IMR-90 (cell line): ENCODE results near the gene PRM2. TPM values are rescaled to one million over a fixed set of nuclear protein-coding genes. Genes with fewer than 3 reads are reported as not detected.

Experiments
- ATAC-seq: fragments of 200-7000 bp; cut with Tn5 transposase; 2 replicates; pipeline ENCODE4 v1.9.1; 2020; ENCODE audit warnings: low read depth, mild to moderate bottlenecking, moderate library complexity
- BruUV-seq: library from RNA; stranded (reverse); fragments of 400-500 nt; replicated peaks from 2 replicates; lab custom pipeline; 2021; lab: Mats Ljungman, UMichigan
- CTCF ChIA-PET: fragments of 300-600 bp; formaldehyde crosslinking; extraction: SDS; loops from one replicate; lab custom pipeline; 2021; ENCODE audit warnings: antibody characterized with exemption; lab: Yijun Ruan, JAX
- POLR2A ChIA-PET: fragments of 300-600 bp; sonication (Branson Sonifier 250); formaldehyde crosslinking; loops from one replicate; lab custom pipeline; 2022; ENCODE audit warnings: antibody characterized with exemption; ENCODE audit not compliant: unreplicated experiment; lab: Charles Lee
- DNase-seq: peaks from one replicate; pipeline ENCODE4 v3.0.0; 2013
- H2AFZ ChIP-seq: replicated peaks from 2 replicates; pipeline ENCODE3; 2013; ENCODE audit warnings: low read length, mild to moderate bottlenecking; ENCODE audit not compliant: poor library complexity
- H2AK5ac ChIP-seq: 2 replicates; pipeline ENCODE4 v1.6.1; 2013; ENCODE audit warnings: low read depth, low read length, inconsistent platforms
- H2AK9ac ChIP-seq: replicated peaks from 2 replicates; pipeline ENCODE3; 2013; ENCODE audit warnings: mild to moderate bottlenecking, low read depth, low read length, moderate library complexity; ENCODE audit not compliant: poor library complexity
- H2BK120ac ChIP-seq: 2 replicates; pipeline ENCODE4 v1.6.1; 2013; ENCODE audit warnings: low read depth, low read length, inconsistent platforms
- H2BK15ac ChIP-seq: 3 replicates; pipeline ENCODE4 v1.6.1; 2013; ENCODE audit warnings: low read depth, low read length, inconsistent platforms
- H2BK20ac ChIP-seq: 2 replicates; pipeline ENCODE4 v1.6.1; 2013; ENCODE audit warnings: low read depth, mild to moderate bottlenecking, inconsistent platforms, low read length, moderate library complexity
- H2BK5ac ChIP-seq: 2 replicates; pipeline ENCODE4 v1.6.1; 2013; ENCODE audit warnings: mild to moderate bottlenecking, low read depth, low read length, inconsistent platforms; ENCODE audit not compliant: poor library complexity, severe bottlenecking
- H3K14ac ChIP-seq: replicated peaks from 2 replicates; pipeline ENCODE4 v1.6.1; 2013; ENCODE audit warnings: low read depth, low read length, inconsistent platforms
- H3K18ac ChIP-seq: 2 replicates; pipeline ENCODE4 v1.6.1; 2013; ENCODE audit warnings: low read depth, low read length, control low read depth
- H3K23ac ChIP-seq: 2 replicates; pipeline ENCODE4 v1.6.1; 2013; ENCODE audit warnings: low read depth, low read length, inconsistent platforms
- H3K27ac ChIP-seq: 2 replicates; pipeline ENCODE4 v1.5.1; 2013; ENCODE audit warnings: mild to moderate bottlenecking, control low read depth, low read length; ENCODE audit not compliant: insufficient read depth
- H3K27me3 ChIP-seq: 2 replicates; pipeline ENCODE4 v1.6.1; 2013; ENCODE audit warnings: low read length; ENCODE audit not compliant: control insufficient read depth, insufficient read depth
- H3K36me3 ChIP-seq: 2 replicates; pipeline ENCODE4 v1.6.1; 2013; ENCODE audit warnings: low read length, mixed read lengths; ENCODE audit not compliant: control insufficient read depth, insufficient read depth
- H3K4ac ChIP-seq: 2 replicates; pipeline ENCODE4 v1.6.1; 2013; ENCODE audit warnings: low read depth, low read length, inconsistent platforms
- H3K4me1 ChIP-seq: 2 replicates; pipeline ENCODE4 v1.6.1; 2013; ENCODE audit warnings: low read length, mixed read lengths; ENCODE audit not compliant: control insufficient read depth, insufficient read depth
- H3K4me2 ChIP-seq: 2 replicates; pipeline ENCODE4 v1.6.1; 2013; ENCODE audit warnings: low read depth, mild to moderate bottlenecking, control low read depth, low read length, moderate library complexity
- H3K4me3 ChIP-seq: 2 replicates; pipeline ENCODE4 v1.5.1; 2013; ENCODE audit warnings: low read depth, mild to moderate bottlenecking, control low read depth, low read length, moderate library complexity; ENCODE audit not compliant: insufficient read depth
- H3K56ac ChIP-seq: 2 replicates; pipeline ENCODE4 v1.6.1; 2013; ENCODE audit warnings: low read length, inconsistent platforms; ENCODE audit not compliant: insufficient read depth; ENCODE audit errors: extremely low read depth
- H3K79me1 ChIP-seq, 2 experiments: 2 replicates each; pipeline ENCODE4 v1.6.1; 2013; ENCODE audit warnings: low read length in 2 of 2, inconsistent platforms in 1 of 2, low read depth in 1 of 2
- H3K9ac ChIP-seq: 2 replicates; pipeline ENCODE4 v1.6.1; 2013; ENCODE audit warnings: low read depth, low read length, control low read depth
- H3K9me1 ChIP-seq: 2 replicates; pipeline ENCODE4 v1.6.1; 2013; ENCODE audit warnings: low read length, inconsistent platforms; ENCODE audit not compliant: insufficient read depth
- H3K9me3 ChIP-seq: 2 replicates; pipeline ENCODE4 v1.6.1; 2013; ENCODE audit warnings: low read length; ENCODE audit not compliant: control insufficient read depth, insufficient read depth
- H4K20me1 ChIP-seq: 2 replicates; pipeline ENCODE4 v1.6.1; 2013; ENCODE audit warnings: low read length, inconsistent platforms; ENCODE audit not compliant: insufficient read depth
- H4K5ac ChIP-seq: 2 replicates; pipeline ENCODE4 v1.6.1; 2013; ENCODE audit warnings: mild to moderate bottlenecking, low read depth, low read length, control low read depth
- H4K8ac ChIP-seq, 2 experiments: 2 replicates each; pipeline ENCODE4 v1.6.1; 2013; ENCODE audit warnings: low read depth in 2 of 2, low read length in 2 of 2, control low read depth in 1 of 2, inconsistent platforms in 1 of 2
- H4K91ac ChIP-seq: 2 replicates; pipeline ENCODE4 v1.6.1; 2013; ENCODE audit warnings: low read depth, low read length, inconsistent platforms; ENCODE audit not compliant: insufficient read depth
- BHLHE40 ChIP-seq: fragments of 150-350 bp; IDR thresholded peaks from 2 replicates; pipeline ENCODE4 v1.6.1; 2016; ENCODE audit warnings: mild to moderate bottlenecking, low read depth, low read length
- CEBPB ChIP-seq: IDR thresholded peaks from 2 replicates; pipeline ENCODE4 v1.6.1; 2012; ENCODE audit warnings: low read depth, low read length, improper control_type of control experiment
- CHD1 ChIP-seq: IDR thresholded peaks from 2 replicates; pipeline ENCODE4 v1.6.1; 2012; ENCODE audit warnings: low read depth, low read length, improper control_type of control experiment
- FOS ChIP-seq: fragments of 150-350 bp; IDR thresholded peaks from 2 replicates; pipeline ENCODE4 v1.6.1; 2016; ENCODE audit warnings: low read depth, low read length
- MAFK ChIP-seq: IDR thresholded peaks from 2 replicates; pipeline ENCODE4 v1.6.1; 2012; ENCODE audit warnings: low read depth, low read length, improper control_type of control experiment
- MAZ ChIP-seq: IDR thresholded peaks from 2 replicates; pipeline ENCODE4 v1.6.1; 2012; ENCODE audit warnings: low read depth, mild to moderate bottlenecking, low read length, improper control_type of control experiment, moderate library complexity, borderline replicate concordance
- MXI1 ChIP-seq: IDR thresholded peaks from 2 replicates; pipeline ENCODE4 v1.6.1; 2012; ENCODE audit warnings: low read depth, mild to moderate bottlenecking, low read length, moderate library complexity, borderline replicate concordance
- NFE2L2 ChIP-seq: fragments of 150-350 bp; IDR thresholded peaks from 2 replicates; pipeline ENCODE4 v1.6.1; 2016; ENCODE audit warnings: low read depth, mild to moderate bottlenecking, low read length
- POLR2A ChIP-seq: IDR thresholded peaks from 2 replicates; pipeline ENCODE4 v1.6.1; 2012; ENCODE audit warnings: mild to moderate bottlenecking, low read depth, low read length
- RAD21 ChIP-seq: IDR thresholded peaks from 2 replicates; pipeline ENCODE4 v1.6.1; 2012; ENCODE audit warnings: low read length, improper control_type of control experiment
- RCOR1 ChIP-seq: IDR thresholded peaks from 2 replicates; pipeline ENCODE4 v1.6.1; 2012; ENCODE audit warnings: mild to moderate bottlenecking, low read length, improper control_type of control experiment; ENCODE audit not compliant: insufficient replicate concordance
- RFX5 ChIP-seq: IDR thresholded peaks from 2 replicates; pipeline ENCODE4 v1.8.0; 2012; ENCODE audit warnings: low read depth, mild to moderate bottlenecking, low read length, moderate library complexity
- WGBS, 2 experiments: methylation state at CpG; one replicate each; pipeline versions ENCODE4 v1.1.5 to v1.1.7; 2013; ENCODE audit warnings: missing lambda C conversion rate in 2 of 2; ENCODE audit not compliant: insufficient read length in 1 of 2; ENCODE audit errors: extremely low coverage in 2 of 2; 5-methylcytosine and 5-hydroxymethylcytosine counted together
- dilution Hi-C: fragments of 300-500 bp; cut with HindIII; formaldehyde crosslinking; loops from one replicate; pipeline ENCODE4 v1.14.3; 2018; ENCODE audit warnings: low sequenced_read_pairs; ENCODE audit not compliant: unreplicated experiment
- in situ Hi-C: fragments of 300-500 bp; cut with MboI; formaldehyde crosslinking; loops from 3 replicates; pipeline ENCODE4 v1.14.3; 2019; ENCODE audit warnings: low sequenced_read_pairs, inconsistent platforms, mixed read lengths
- intact Hi-C: fragments of 100-400 bp; cut with micrococcal nuclease; formaldehyde crosslinking; loops from 2 replicates; pipeline ENCODE4 v1.10.0; 2022
- polyA plus RNA-seq, 3 experiments: library from polyadenylated mRNA; depleted of rRNA; stranded (reverse); fragments of >200 nt; gene quantifications; 2 replicates each; pipeline ENCODE4 v1.2.3, GENCODE V29; 2012; ENCODE audit warnings: low replicate concordance in 1 of 3
- total RNA-seq: library from RNA; depleted of rRNA; stranded (reverse); fragments of >200 nt; gene quantifications from 2 replicates; pipeline ENCODE4 v1.2.3, GENCODE V29; 2012
- TF ChIP-seq, protein P1 (sequence below): fragments of 150-350 bp; IDR thresholded peaks from 2 replicates; pipeline ENCODE4 v1.6.1; 2016; ENCODE audit warnings: low read depth, mild to moderate bottlenecking, low read length, moderate library complexity, borderline replicate concordance
- TF ChIP-seq, protein P2 (sequence below): fragments of 150-350 bp; IDR thresholded peaks from 2 replicates; pipeline ENCODE4 v1.6.1; 2017; ENCODE audit warnings: mild to moderate bottlenecking, antibody characterized with exemption, low read length, low read depth
- TF ChIP-seq, protein P3 (sequence below): conservative IDR thresholded peaks from 2 replicates; pipeline ENCODE4 v1.5.1; 2012; ENCODE audit warnings: mild to moderate bottlenecking, low read depth, low read length, improper control_type of control experiment

Gene PRM2
- total and polyA plus RNA-seq, 2 of the 4 experiments (the other 2 are of a cell fraction): not detected

DNA sequence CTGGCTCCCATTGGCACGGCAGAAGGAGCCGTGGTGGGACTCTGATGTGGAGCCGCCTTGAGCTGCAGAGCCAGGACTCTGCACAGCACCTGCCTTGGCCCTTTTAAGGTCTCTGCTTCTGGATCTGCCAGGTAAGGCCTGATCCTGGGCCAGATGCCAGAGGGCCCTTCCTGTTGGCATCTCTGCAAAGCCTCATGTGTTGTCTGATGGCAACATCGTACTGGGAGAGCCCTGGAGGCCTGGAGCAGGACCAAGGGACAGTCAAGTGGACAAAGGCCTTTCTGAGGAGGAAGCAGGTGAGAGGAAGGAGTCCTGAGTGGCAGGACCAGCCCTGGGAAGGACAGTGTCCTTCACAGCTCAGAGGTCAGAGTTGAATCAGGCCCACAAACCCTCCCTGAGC is 46.4 kb downstream of the PRM2 start:
- Histone ChIP-seq H3K79me1 (no peaks in the 10 kb centered on the region), H3K4ac (no peak overlapping the region), H3K14ac (no peak overlapping the region), H2AFZ (no peak overlapping the region), H3K9me1 (no peaks in the 10 kb centered on the region), H3K9ac (no peak overlapping the region), H4K8ac (no peak overlapping the region), H3K4me2 (no peak overlapping the region), H3K4me3 (no peak overlapping the region), H4K5ac (no peak overlapping the region), H3K18ac (no peak overlapping the region), H2AK5ac (no peak overlapping the region), H3K23ac (no peak overlapping the region), H3K27ac (no peak overlapping the region), H4K91ac (no peak overlapping the region), H3K56ac (no peak overlapping the region), H2BK15ac (no peak overlapping the region), H3K36me3 (no peaks in the 10 kb centered on the region), H2AK9ac (no peak overlapping the region), H3K4me1 (peaks cover 4% of the 10 kb centered on the region; the same call in 1 of the 2 replicates), H2BK20ac (no peak overlapping the region), H3K27me3 (no peaks in the 10 kb centered on the region; the same call in 1 of the 2 replicates), H3K9me3 (no peaks in the 10 kb centered on the region), H4K20me1 (no peaks in the 10 kb centered on the region), H2BK120ac (no peak overlapping the region), H2BK5ac (no peak overlapping the region)
- DNase-seq (no peak), ATAC-seq (no peak)
- dilution Hi-C loops: no loop called here
- CTCF ChIA-PET: no interaction called here
- TF ChIP-seq, protein P1, sequence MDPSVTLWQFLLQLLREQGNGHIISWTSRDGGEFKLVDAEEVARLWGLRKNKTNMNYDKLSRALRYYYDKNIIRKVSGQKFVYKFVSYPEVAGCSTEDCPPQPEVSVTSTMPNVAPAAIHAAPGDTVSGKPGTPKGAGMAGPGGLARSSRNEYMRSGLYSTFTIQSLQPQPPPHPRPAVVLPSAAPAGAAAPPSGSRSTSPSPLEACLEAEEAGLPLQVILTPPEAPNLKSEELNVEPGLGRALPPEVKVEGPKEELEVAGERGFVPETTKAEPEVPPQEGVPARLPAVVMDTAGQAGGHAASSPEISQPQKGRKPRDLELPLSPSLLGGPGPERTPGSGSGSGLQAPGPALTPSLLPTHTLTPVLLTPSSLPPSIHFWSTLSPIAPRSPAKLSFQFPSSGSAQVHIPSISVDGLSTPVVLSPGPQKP: no peak
- TF ChIP-seq CHD1 (no peak), NFE2L2 (no peak), RFX5 (no peak), MAFK (no peak), MAZ (no peak), CEBPB (no peak), POLR2A (no peak), RCOR1 (no peak), RAD21 (no peak), MXI1 (no peak), BHLHE40 (no peak), FOS (no peak)
- TF ChIP-seq, protein P2, sequence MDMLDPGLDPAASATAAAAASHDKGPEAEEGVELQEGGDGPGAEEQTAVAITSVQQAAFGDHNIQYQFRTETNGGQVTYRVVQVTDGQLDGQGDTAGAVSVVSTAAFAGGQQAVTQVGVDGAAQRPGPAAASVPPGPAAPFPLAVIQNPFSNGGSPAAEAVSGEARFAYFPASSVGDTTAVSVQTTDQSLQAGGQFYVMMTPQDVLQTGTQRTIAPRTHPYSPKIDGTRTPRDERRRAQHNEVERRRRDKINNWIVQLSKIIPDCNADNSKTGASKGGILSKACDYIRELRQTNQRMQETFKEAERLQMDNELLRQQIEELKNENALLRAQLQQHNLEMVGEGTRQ: no peak
- TF ChIP-seq, protein P3, sequence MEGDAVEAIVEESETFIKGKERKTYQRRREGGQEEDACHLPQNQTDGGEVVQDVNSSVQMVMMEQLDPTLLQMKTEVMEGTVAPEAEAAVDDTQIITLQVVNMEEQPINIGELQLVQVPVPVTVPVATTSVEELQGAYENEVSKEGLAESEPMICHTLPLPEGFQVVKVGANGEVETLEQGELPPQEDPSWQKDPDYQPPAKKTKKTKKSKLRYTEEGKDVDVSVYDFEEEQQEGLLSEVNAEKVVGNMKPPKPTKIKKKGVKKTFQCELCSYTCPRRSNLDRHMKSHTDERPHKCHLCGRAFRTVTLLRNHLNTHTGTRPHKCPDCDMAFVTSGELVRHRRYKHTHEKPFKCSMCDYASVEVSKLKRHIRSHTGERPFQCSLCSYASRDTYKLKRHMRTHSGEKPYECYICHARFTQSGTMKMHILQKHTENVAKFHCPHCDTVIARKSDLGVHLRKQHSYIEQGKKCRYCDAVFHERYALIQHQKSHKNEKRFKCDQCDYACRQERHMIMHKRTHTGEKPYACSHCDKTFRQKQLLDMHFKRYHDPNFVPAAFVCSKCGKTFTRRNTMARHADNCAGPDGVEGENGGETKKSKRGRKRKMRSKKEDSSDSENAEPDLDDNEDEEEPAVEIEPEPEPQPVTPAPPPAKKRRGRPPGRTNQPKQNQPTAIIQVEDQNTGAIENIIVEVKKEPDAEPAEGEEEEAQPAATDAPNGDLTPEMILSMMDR: no peak
- 80% methylated on average over 4 of the region's 4 CpGs; no CpG with 5 or more reads in 1 of the 2 experiments for WGBS, 2 experiments
- intact Hi-C loops: no loop called here
- no TSS peak for BruUV-seq
- POLR2A ChIA-PET: no interaction called here
- in situ Hi-C loops: no loop called here
